HG03469 (cell line): ENCODE measurements around the gene LYPD6.
A peak's percentile ranks its signal among the peaks of the same experiment; 100 is the strongest.

ENCODE experiments used
- ATAC-seq: cut with Tn5 transposase; IDR thresholded peaks from one replicate; pipeline ENCODE4 v1.9.1; 2021; ENCODE audit warnings: mild to moderate bottlenecking, moderate library complexity, moderate number of reproducible peaks; ENCODE audit not compliant: unreplicated experiment

LYPD6 gene

GRCh38 chr2:149399934-149400615, 69.7 kb downstream of the LYPD6 start:
- ATAC-seq: no peak

- ATAC-seq: no peak
Measured at GRCh38 chr2:149400997-149401396, 70.6 kb downstream of the LYPD6 start.

GRCh38 chr2:149409506-149409905, 79.1 kb downstream of the LYPD6 start:
- no peak for ATAC-seq

- no peak for ATAC-seq
Measured at GRCh38 chr2:149410701-149411484, 80.5 kb downstream of the LYPD6 start.

GRCh38 chr2:149413487-149413886, 83.1 kb downstream of the LYPD6 start:
- ATAC-seq: no peak

- ATAC-seq: no peak
Measured at GRCh38 chr2:149415086-149415485, 84.7 kb downstream of the LYPD6 start.

- ATAC-seq: no peak
Measured at GRCh38 chr2:149418065-149418464, 87.7 kb downstream of the LYPD6 start.

- no peak for ATAC-seq
Measured at GRCh38 chr2:149420053-149420963, 89.9 kb downstream of the LYPD6 start.

GRCh38 chr2:149421791-149422190, 91.4 kb downstream of the LYPD6 start:
- no peak for ATAC-seq

GRCh38 chr2:149422337-149422990, 92.1 kb downstream of the LYPD6 start:
- ATAC-seq: no peak

- ATAC-seq: no peak
Measured at GRCh38 chr2:149422991-149423338, 92.6 kb downstream of the LYPD6 start.

GRCh38 chr2:149423630-149424029, 93.2 kb downstream of the LYPD6 start:
- no peak for ATAC-seq

- ATAC-seq: no peak
Measured at GRCh38 chr2:149427387-149427786, 97.0 kb downstream of the LYPD6 start.

GRCh38 chr2:149428783-149429182, 98.4 kb downstream of the LYPD6 start:
- no peak for ATAC-seq

GRCh38 chr2:149430743-149431736, 100.7 kb downstream of the LYPD6 start:
- ATAC-seq: no peak

GRCh38 chr2:149438330-149438960, 108.1 kb downstream of the LYPD6 start:
- ATAC-seq: peak; percentile 73

GRCh38 chr2:149441255-149441654, 110.9 kb downstream of the LYPD6 start:
- ATAC-seq: no peak

GRCh38 chr2:149442346-149442745, 112.0 kb downstream of the LYPD6 start:
- ATAC-seq: no peak

GRCh38 chr2:149443150-149443549, 112.8 kb downstream of the LYPD6 start:
- no peak for ATAC-seq
